Suprapubic skin (tissue), 4 donors: ENCODE measurements around the gene TMEM131L. TPM values are rescaled to one million over a fixed set of nuclear protein-coding genes. Genes with fewer than 3 reads are reported as not detected.

Experiments used
- DNase-seq, 2 donors: peaks; one replicate each; pipeline ENCODE4 v3.0.0-alpha.2; 2019; ENCODE audit warnings: low spot score in 2 of 2
- H3K27ac ChIP-seq: fragments of 200-600 bp; sonication (generic); one replicate; pipeline ENCODE4 v1.5.1; 2019
- H3K27me3 ChIP-seq: fragments of 200-600 bp; sonication (generic); one replicate; pipeline ENCODE4 v1.5.1; 2019
- H3K36me3 ChIP-seq: fragments of 200-600 bp; sonication (generic); one replicate; pipeline ENCODE4 v1.5.1; 2019
- H3K4me1 ChIP-seq: fragments of 200-600 bp; sonication (generic); one replicate; pipeline ENCODE4 v1.5.1; 2019
- H3K4me3 ChIP-seq: fragments of 200-600 bp; sonication (generic); one replicate; pipeline ENCODE4 v1.5.1; 2019; ENCODE audit warnings: mild to moderate bottlenecking
- H3K9me3 ChIP-seq: fragments of 200-600 bp; sonication (generic); one replicate; pipeline ENCODE4 v1.5.1; 2019
- CTCF ChIP-seq, 2 donors: fragments of 200-600 bp in 1 of 2; fragments of 450-650 bp in 1 of 2; sonication (generic) in 1 of 2; IDR thresholded peaks; one replicate each; pipeline ENCODE4 v1.5.1; 2016 to 2019; ENCODE audit warnings: antibody characterized with exemption in 2 of 2, mild to moderate bottlenecking in 1 of 2, moderate library complexity in 1 of 2
- EP300 ChIP-seq: sonication (generic); formaldehyde crosslinking; IDR thresholded peaks from one replicate; pipeline ENCODE4 v1.6.1; 2017; ENCODE audit warnings: antibody characterized with exemption
- POLR2A ChIP-seq, 2 donors: fragments of 450-650 bp; IDR thresholded peaks; one replicate each; pipeline ENCODE4 v1.6.1; 2017; ENCODE audit warnings: antibody characterized with exemption in 2 of 2, mild to moderate bottlenecking in 2 of 2, moderate library complexity in 2 of 2
- POLR2AphosphoS5 ChIP-seq, 3 donors: sonication (generic); formaldehyde crosslinking; IDR thresholded peaks; one replicate each; pipeline ENCODE4 v1.6.1; 2017; ENCODE audit warnings: antibody characterized with exemption in 3 of 3
- WGBS: methylation state at CpG from one replicate; pipeline ENCODE4 v1.1.5; 2018; 5-methylcytosine and 5-hydroxymethylcytosine counted together
- total RNA-seq, 4 donors: library from RNA; depleted of rRNA; stranded (reverse); fragments of >200 nt; gene quantifications; one replicate each; pipeline ENCODE4 v1.1.0, GENCODE V29; 2016

TMEM131L gene
- total RNA-seq, 4 donors from 2014 or later: 13.5 to 25.0 (median 17.2) TPM

GRCh38 chr4:153572609-153573008 is 106.4 kb downstream of the TMEM131L start:
- Histone ChIP-seq H3K27ac (no peak overlapping the region), H3K4me1 (peaks cover 13% of the 10 kb centered on the region), H3K4me3 (no peak overlapping the region), H3K36me3 (no peaks in the 10 kb centered on the region), H3K27me3 (no peaks in the 10 kb centered on the region), H3K9me3 (no peaks in the 10 kb centered on the region)
- WGBS: 96% methylated on average over 3 of the region's 3 CpGs
- DNase-seq: no peak
- TF ChIP-seq CTCF (IDR thresholded peaks at IDR 0.05): no peak
- TF ChIP-seq POLR2A (IDR thresholded peaks at IDR 0.05): no peak
- TF ChIP-seq POLR2AphosphoS5 (IDR thresholded peaks at IDR 0.05): no peak
- TF ChIP-seq EP300: no peak

DNA sequence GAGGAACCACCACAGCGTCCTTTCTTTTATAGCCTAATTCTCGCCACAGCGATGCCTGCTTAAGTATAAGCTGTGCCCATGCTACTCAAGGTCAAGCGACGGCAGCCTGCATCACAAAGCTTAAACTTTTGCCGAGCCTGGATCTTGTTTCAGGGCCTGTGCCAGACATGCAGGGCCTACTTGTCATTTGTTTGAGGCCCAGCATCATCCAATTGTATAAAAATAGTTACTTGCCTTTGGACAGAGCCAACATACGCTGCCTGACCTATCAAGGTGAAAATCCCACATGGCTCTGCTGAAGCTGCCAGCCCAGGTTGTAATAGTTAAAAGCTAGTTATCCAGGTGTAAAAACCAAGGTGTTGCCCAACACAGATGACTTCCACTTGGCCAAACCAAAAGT is 107.1 kb downstream of the TMEM131L start:
- no peak for DNase-seq
- 97% methylated on average over 7 of the region's 7 CpGs for whole genome bisulfite sequencing
- Histone ChIP-seq H3K36me3 (no peaks in the 10 kb centered on the region), H3K27me3 (no peaks in the 10 kb centered on the region), H3K4me1 (peaks cover 13% of the 10 kb centered on the region), H3K27ac (no peak overlapping the region), H3K4me3 (no peak overlapping the region), H3K9me3 (no peaks in the 10 kb centered on the region)
- TF ChIP-seq CTCF (IDR thresholded peaks at IDR 0.05): no peak
- no peak for TF ChIP-seq EP300
- no peak for TF ChIP-seq POLR2A (IDR thresholded peaks at IDR 0.05)
- no peak for TF ChIP-seq POLR2AphosphoS5 (IDR thresholded peaks at IDR 0.05)

DNA sequence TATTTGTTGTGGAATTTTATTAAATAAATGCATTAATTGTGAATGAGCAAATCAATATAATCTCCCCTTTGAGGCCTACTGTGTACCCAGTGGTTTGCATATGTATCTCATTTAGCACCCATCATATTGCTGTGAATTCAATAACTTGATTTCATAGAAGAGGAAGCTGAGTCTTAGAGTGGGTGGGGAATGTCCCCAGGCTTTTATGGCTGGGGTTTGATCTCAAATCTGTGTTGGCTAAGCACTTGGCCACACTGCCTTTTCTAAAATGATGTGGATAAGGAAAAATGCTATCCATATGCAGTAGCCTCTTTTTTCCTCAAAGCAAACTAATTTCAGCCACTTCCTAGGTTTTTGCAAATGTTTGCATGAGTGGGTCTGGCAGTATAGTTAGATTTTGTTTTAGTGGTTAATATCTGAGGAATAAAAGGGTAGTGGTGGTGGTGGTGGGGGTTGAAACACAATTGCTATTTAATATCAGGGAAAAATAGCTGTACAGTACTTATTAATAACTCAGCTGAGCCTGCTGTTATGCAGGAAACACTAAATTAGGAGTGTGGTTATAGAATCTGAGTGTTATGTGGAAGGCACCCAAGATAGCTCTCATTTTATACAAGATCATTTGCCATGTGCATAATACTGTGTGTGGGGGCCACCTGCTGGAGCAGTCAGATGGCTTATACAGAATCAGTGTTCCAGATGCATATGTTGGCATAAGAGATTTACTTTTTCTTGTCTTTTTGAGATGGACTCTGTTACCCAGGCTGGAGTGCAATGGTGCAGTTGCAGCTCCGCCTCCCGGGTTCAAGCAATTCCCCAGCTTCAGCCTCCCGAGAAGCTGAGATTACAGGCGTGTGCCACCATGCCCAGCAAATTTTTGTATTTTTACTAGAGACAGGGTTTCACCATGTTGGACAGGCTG is 108.0 kb downstream of the TMEM131L start:
- WGBS: 79% methylated on average over 4 of the region's 4 CpGs
- no peak overlapping the region for H3K4me3 ChIP-seq
- no peak overlapping the region for H3K27ac ChIP-seq

GRCh38 chr4:153576443-153576774 is 110.2 kb downstream of the TMEM131L start:
- H3K4me1 ChIP-seq: peaks cover 11% of the 10 kb centered on the region
- TF ChIP-seq EP300: no peak
- TF ChIP-seq POLR2A (IDR thresholded peaks at IDR 0.05): no peak
- TF ChIP-seq CTCF (IDR thresholded peaks at IDR 0.05): no peak
- no peak for TF ChIP-seq POLR2AphosphoS5 (IDR thresholded peaks at IDR 0.05)
- no peaks in the 10 kb centered on the region for H3K36me3 ChIP-seq
- H3K4me3 ChIP-seq: no peak overlapping the region
- no peak overlapping the region for H3K27ac ChIP-seq
- H3K9me3 ChIP-seq: no peaks in the 10 kb centered on the region
- no peak for DNase-seq
- 57% methylated on average over 2 of the region's 2 CpGs for WGBS
- H3K27me3 ChIP-seq: no peaks in the 10 kb centered on the region

More for the DNA sequence above, 108.0 kb downstream of the TMEM131L start:
- Histone ChIP-seq H3K4me1 (peaks cover 13% of the 10 kb centered on the region), H3K36me3 (no peaks in the 10 kb centered on the region), H3K9me3 (no peaks in the 10 kb centered on the region), H3K27me3 (no peaks in the 10 kb centered on the region)
- no peak for DNase-seq
- peak in 1 of 2 donors; percentile 37 for TF ChIP-seq CTCF (IDR thresholded peaks at IDR 0.05)
- TF ChIP-seq EP300: no peak

GRCh38 chr4:153577053-153577452 is 110.9 kb downstream of the TMEM131L start:
- no peak overlapping the region for H3K27ac ChIP-seq
- H3K9me3 ChIP-seq: no peaks in the 10 kb centered on the region
- DNase-seq: no peak
- H3K4me1 ChIP-seq: peaks cover 11% of the 10 kb centered on the region
- H3K4me3 ChIP-seq: no peak overlapping the region
- no peak for TF ChIP-seq POLR2A (IDR thresholded peaks at IDR 0.05)
- no peak for TF ChIP-seq EP300
- no peaks in the 10 kb centered on the region for H3K27me3 ChIP-seq
- no peaks in the 10 kb centered on the region for H3K36me3 ChIP-seq
- WGBS: 46% methylated on average over 5 of the region's 5 CpGs
